HepG2 (cell line): ENCODE results near the gene ZMYM1. TPM values are rescaled to one million over a fixed set of nuclear protein-coding genes. Genes with fewer than 3 reads are reported as not detected.

ENCODE experiments used
- ATAC-seq: fragments of 200-7000 bp; cut with Tn5 transposase; 3 replicates; pipeline ENCODE4 v1.9.1; 2020; ENCODE audit warnings: mild to moderate bottlenecking, moderate library complexity
- BruUV-seq: library from RNA; stranded (reverse); fragments of 400-500 nt; replicated peaks from 2 replicates; lab custom pipeline; 2021; lab: Mats Ljungman, UMichigan
- CTCF ChIA-PET: fragments of 300-600 bp; formaldehyde crosslinking; extraction: SDS; loops from one replicate; lab custom pipeline; 2021; ENCODE audit warnings: low total read pairs, inconsistent platforms, low intra/inter-chr PET ratio; lab: Yijun Ruan, JAX
- POLR2A ChIA-PET: fragments of 350-600 bp; sonication (Branson Sonifier 250); formaldehyde crosslinking; loops from one replicate; lab custom pipeline; 2020; ENCODE audit warnings: antibody characterized with exemption, inconsistent platforms; lab: Yijun Ruan, JAX
- DNase-seq: peaks from one replicate; pipeline ENCODE4 v3.0.0-alpha.2; 2015; ENCODE audit warnings: low spot score
- FAIRE-seq: peaks from 3 replicates; lab custom pipeline; 2011; peaks lifted over from hg19 to GRCh38; lab: Jason Lieb, UNC
- H2AFZ ChIP-seq: one replicate; pipeline ENCODE4 v1.6.1; 2011; ENCODE audit warnings: low read length, inconsistent platforms
- H3K27ac ChIP-seq: fragments of 300-600 bp; 3 replicates; pipeline ENCODE4 v1.8.0; 2011; ENCODE audit warnings: mixed run types, mild to moderate bottlenecking, mixed read lengths, low read length, inconsistent platforms; ENCODE audit not compliant: insufficient read depth; ENCODE audit errors: extremely low read length
- H3K27me3 ChIP-seq, 2 experiments: fragments of 200-600 bp in 1 of 2; 2 replicates in 1 of 2; 3 replicates in 1 of 2; pipeline versions ENCODE4 v1.6.0 to v1.8.0; 2011; ENCODE audit warnings: low read length in 2 of 2, mild to moderate bottlenecking in 2 of 2, moderate library complexity in 2 of 2, inconsistent platforms in 1 of 2; ENCODE audit not compliant: insufficient read depth in 2 of 2, control insufficient read depth in 1 of 2
- H3K36me3 ChIP-seq, 2 experiments: fragments of 200-600 bp in 1 of 2; replicated peaks in 1 of 2; 2 replicates in 1 of 2; 3 replicates in 1 of 2; pipeline versions ENCODE4 v1.5.1 to v1.8.0; 2011; ENCODE audit warnings: low read length in 2 of 2, inconsistent platforms in 1 of 2; ENCODE audit not compliant: insufficient read depth in 2 of 2, control insufficient read depth in 1 of 2
- H3K4me1 ChIP-seq: 2 replicates; pipeline ENCODE4 v1.5.1; 2012; ENCODE audit warnings: low read length, inconsistent platforms; ENCODE audit not compliant: insufficient read depth
- H3K4me2 ChIP-seq: 2 replicates; pipeline ENCODE4 v1.6.0; 2011; ENCODE audit warnings: low read depth, low read length, inconsistent platforms
- H3K4me3 ChIP-seq, 3 experiments: fragments of 200-600 bp in 1 of 3; sonication (generic), shearing (Covaris generic) in 1 of 3; replicated peaks in 1 of 3; 2 replicates each; pipeline ENCODE4 v1.5.1; 2011 to 2016; ENCODE audit warnings: low read length in 3 of 3, inconsistent platforms in 2 of 3, low read depth in 2 of 3, mild to moderate bottlenecking in 2 of 3, control low read depth in 1 of 3, mixed read lengths in 1 of 3; ENCODE audit not compliant: insufficient read depth in 1 of 3
- H3K79me2 ChIP-seq: one replicate; pipeline ENCODE4 v1.6.1; 2011; ENCODE audit warnings: low read length, inconsistent platforms; ENCODE audit not compliant: insufficient read depth
- H3K9ac ChIP-seq: 2 replicates; pipeline ENCODE4 v1.6.0; 2011; ENCODE audit warnings: mild to moderate bottlenecking, low read depth, low read length, inconsistent platforms; ENCODE audit not compliant: insufficient read depth
- H3K9me3 ChIP-seq: 2 replicates; pipeline ENCODE4 v1.5.1; 2012; ENCODE audit warnings: mild to moderate bottlenecking, low read length
- H4K20me1 ChIP-seq: 2 replicates; pipeline ENCODE4 v1.6.0; 2011; ENCODE audit warnings: inconsistent platforms, mild to moderate bottlenecking, low read length, moderate library complexity; ENCODE audit not compliant: insufficient read depth
- ZBTB26 ChIP-seq: IDR thresholded peaks from 2 replicates; pipeline ENCODE4 v1.6.1; 2016; ENCODE audit warnings: missing compliant biosample characterization, missing genetic modification reagents, borderline replicate concordance
- ZNF18 ChIP-seq: sonication (generic); formaldehyde crosslinking; IDR thresholded peaks from 2 replicates; pipeline ENCODE4 v1.8.0; 2022; ENCODE audit warnings: mild to moderate bottlenecking, missing genetic modification reagents; ENCODE audit not compliant: insufficient replicate concordance
- ZNF317 ChIP-seq: sonication (generic); formaldehyde crosslinking; IDR thresholded peaks from 2 replicates; pipeline ENCODE4 v1.5.0; 2020; ENCODE audit warnings: mild to moderate bottlenecking, missing genetic modification reagents
- ZNF530 ChIP-seq: sonication (generic); formaldehyde crosslinking; IDR thresholded peaks from 2 replicates; pipeline ENCODE4 v1.5.0; 2020; ENCODE audit warnings: low read depth, mild to moderate bottlenecking, missing genetic modification reagents
- ZNF564 ChIP-seq: sonication (generic); formaldehyde crosslinking; IDR thresholded peaks from 2 replicates; pipeline ENCODE4 v1.8.1; 2023; ENCODE audit warnings: mild to moderate bottlenecking, missing genetic modification reagents
- WGBS: methylation state at CpG from one replicate; pipeline ENCODE4 v1.1.6; 2017; ENCODE audit warnings: low lambda C conversion rate; 5-methylcytosine and 5-hydroxymethylcytosine counted together
- in situ Hi-C: cut with HindIII; loops from 2 replicates; pipeline ENCODE4 v1.10.0; 2017; ENCODE audit warnings: low pct_unique_long_range_greater_than_20kb; ENCODE audit not compliant: extremely low pct_ligation_motif_present
- intact Hi-C: fragments of 100-400 bp; cut with micrococcal nuclease; formaldehyde crosslinking; loops from one replicate; pipeline ENCODE4 v1.10.0; 2022; ENCODE audit not compliant: unreplicated experiment
- polyA plus RNA-seq, 8 experiments: library from polyadenylated mRNA; depleted of rRNA in 3 of 8; stranded (reverse) in 7 of 8; unstranded in 1 of 8; fragments of >200 nt; fragmentation: Illumina TruSeq in 4 of 8; extraction: Trizol in 4 of 8; gene quantifications; 2 replicates each; pipeline versions ENCODE4 v1.2.1 to v1.2.3, GENCODE V29; 2011 to 2016; ENCODE audit warnings: low read depth in 4 of 8, missing spikeins in 1 of 8, mixed read lengths in 1 of 8; ENCODE audit not compliant: insufficient read depth in 1 of 8
- total RNA-seq, 5 experiments: library from RNA; depleted of rRNA; stranded (reverse); fragments of >200 nt; fragmentation: Illumina TruSeq; extraction: Trizol; gene quantifications; 2 replicates each; pipeline ENCODE4 v1.2.3, GENCODE V29; 2016; ENCODE audit warnings: low read depth in 1 of 5

The ZMYM1 gene
- total and polyA plus RNA-seq, 2 of the 13 experiments (the other 11 are each of a cell fraction or from before 2014, with no cell fraction given): 10.0 to 16.2 TPM

GRCh38 chr1:35080171-35080854 lies 1.1 kb downstream of the ZMYM1 start:
- intact Hi-C loops: no loop called here
- 82% methylated on average over 13 of the region's 13 CpGs for WGBS
- no TSS peak for BruUV-seq
- Histone ChIP-seq H3K36me3 (no peaks in the 10 kb centered on the region; a peak in 1 of 5 replicates), H3K9ac (peak overlapping the region; percentile 90), H3K4me3 (peak overlapping the region; percentile 79 to 88 (median 85)), H3K4me2 (peak overlapping the region; percentile 83), H4K20me1 (peaks cover 3% of the 10 kb centered on the region; the same call in 1 of the 2 replicates)
- POLR2A ChIA-PET: interaction anchor here (2.8 kb wide), 1 partner anchor 49 kb away, joined by 14 read pairs; the partner anchor contains the start of gene ZMYM6
- no peak for FAIRE-seq
- no peak for TF ChIP-seq ZNF18 (CRISPR knock-in tag)
- TF ChIP-seq, all 625 proteins: peak for 0
- Histone ChIP-seq H3K9me3 (no peaks in the 10 kb centered on the region), H3K79me2 (peaks cover 47% of the 10 kb centered on the region), H2AFZ (no peak overlapping the region), H3K4me1 (peaks cover 18% of the 10 kb centered on the region), H3K27ac (peak overlapping the region; percentile 81), H3K27me3 (no peaks in the 10 kb centered on the region; a peak in 1 of 5 replicates)
- ATAC-seq: no peak
- DNase-seq: no peak
- CTCF ChIA-PET: no interaction called here
- in situ Hi-C loops: no loop called here

- no peaks in the 10 kb centered on the region; a peak in 1 of 5 replicates for H3K27me3 ChIP-seq
- DNase-seq (no peak), FAIRE-seq (no peak), ATAC-seq (no peak)
- in situ Hi-C loops (no loop called here), intact Hi-C loops (no loop called here)
- H3K4me2 ChIP-seq: no peak overlapping the region
- H3K79me2 ChIP-seq: peaks cover 66% of the 10 kb centered on the region
- BruUV-seq: no TSS peak
- no peak overlapping the region for H3K4me3 ChIP-seq
- no peaks in the 10 kb centered on the region for H3K9me3 ChIP-seq
- peaks cover under 1% of the 10 kb centered on the region; the same call in 1 of the 2 replicates for H4K20me1 ChIP-seq
- ChIA-PET POLR2A (no interaction called here), CTCF (no interaction called here)
- H3K9ac ChIP-seq: no peak overlapping the region
- H3K36me3 ChIP-seq: no peaks in the 10 kb centered on the region; a peak in 1 of 5 replicates
- H3K27ac ChIP-seq: no peak overlapping the region
- H3K4me1 ChIP-seq: peaks cover 9% of the 10 kb centered on the region
- no peak overlapping the region for H2AFZ ChIP-seq
- TF ChIP-seq ZBTB26 (no peak), ZNF317 (CRISPR knock-in tag) (no peak), ZNF530 (CRISPR knock-in tag) (no peak), ZNF564 (CRISPR knock-in tag) (no peak)
These were observed 6.2 kb downstream of the ZMYM1 start for GRCh38 chr1:35085421-35085820.
